Stomach (tissue), 9 donors: ENCODE data around the gene C18orf63. TPM values are rescaled to one million over a fixed set of nuclear protein-coding genes. Genes with fewer than 3 reads are reported as not detected.
A peak's percentile ranks its signal among the peaks of the same experiment; 100 is the strongest.
"Not testable (repeated sequence)": the region's sequence is repeated elsewhere in the genome, so short reads cannot be mapped to it uniquely, and the experiment has no call there.

Source experiments
- DNase-seq, 2 donors: peaks; one replicate each; pipeline versions ENCODE4 v3.0.0 to v3.0.0-alpha.2; 2013 to 2019
- H3K27ac ChIP-seq, 5 donors: fragments of 200-600 bp in 4 of 5; sonication (generic) in 4 of 5; one replicate each; pipeline ENCODE4 v1.5.1; 2013 to 2019; ENCODE audit warnings: mild to moderate bottlenecking in 1 of 5, moderate library complexity in 1 of 5
- H3K27me3 ChIP-seq, 3 donors: fragments of 200-600 bp; sonication (generic); one replicate each; pipeline ENCODE4 v1.5.1; 2017 to 2019; ENCODE audit warnings: mixed run types in 1 of 3
- H3K36me3 ChIP-seq, 4 donors: fragments of 200-600 bp; sonication (generic); 1 replicate in 3 of 4; 2 replicates in 1 of 4; pipeline ENCODE4 v1.5.1; 2016 to 2019
- H3K4me1 ChIP-seq, 4 donors: fragments of 200-600 bp; sonication (generic); one replicate each; pipeline ENCODE4 v1.5.1; 2016 to 2019
- H3K4me3 ChIP-seq, 4 donors: fragments of 200-600 bp; sonication (generic) in 3 of 4; one replicate each; pipeline ENCODE4 v1.5.1; 2016 to 2019; ENCODE audit warnings: mild to moderate bottlenecking in 1 of 4
- H3K9me3 ChIP-seq, 4 donors: fragments of 200-600 bp; sonication (generic); one replicate each; pipeline ENCODE4 v1.5.1; 2016 to 2019
- CTCF ChIP-seq, 7 experiments: fragments of 450-650 bp in 4 of 7; fragments of 200-600 bp in 3 of 7; sonication (generic) in 3 of 7; IDR thresholded peaks; one replicate each; pipeline ENCODE4 v1.5.1; 2016 to 2019; ENCODE audit warnings: antibody characterized with exemption in 7 of 7, control low read depth in 2 of 7, mild to moderate bottlenecking in 1 of 7
- EP300 ChIP-seq: sonication (generic); formaldehyde crosslinking; IDR thresholded peaks from one replicate; pipeline ENCODE4 v1.6.1; 2017; ENCODE audit warnings: antibody characterized with exemption
- POLR2A ChIP-seq, 4 donors: fragments of 450-650 bp; IDR thresholded peaks; one replicate each; pipeline ENCODE4 v1.6.1; 2016; ENCODE audit warnings: antibody characterized with exemption in 4 of 4, control low read depth in 2 of 4, mild to moderate bottlenecking in 1 of 4, moderate library complexity in 1 of 4
- POLR2AphosphoS5 ChIP-seq, 3 donors: sonication (generic); formaldehyde crosslinking; IDR thresholded peaks; one replicate each; pipeline ENCODE4 v1.6.1; 2016; ENCODE audit warnings: antibody characterized with exemption in 3 of 3
- WGBS, 5 donors: extraction: QIAGEN DNeasy Blood & Tissue Kit in 3 of 5; methylation state at CpG; one replicate each; pipeline versions ENCODE4 v1.1.5 to v1.1.7; 2013 to 2018; 5-methylcytosine and 5-hydroxymethylcytosine counted together
- intact Hi-C: fragments of 100-400 bp; cut with DNase I; formaldehyde crosslinking; loops from one replicate; pipeline ENCODE4 v1.15.1; 2023; ENCODE audit warnings: low total_unique reads
- polyA plus RNA-seq, 3 donors: library from polyadenylated mRNA; stranded (reverse); fragments of 200-250 nt; gene quantifications; one replicate each; pipeline ENCODE4 v1.2.3, GENCODE V29; 2013
- total RNA-seq, 5 donors: library from RNA; depleted of rRNA; stranded (reverse); fragments of >200 nt; gene quantifications; one replicate each; pipeline versions ENCODE4 v1.1.0 to v1.2.3, GENCODE V29; 2014 to 2016
- donor health status: healthy with polysubstance abuse.
- donor health status: Bipolar disorder and iron deficiency.
- donor health status: healthy.

The C18orf63 gene
- total and polyA plus RNA-seq, 8 donors: not detected

GRCh38 chr18:74284191-74284979 is 31.3 kb upstream of the C18orf63 start:
- H3K4me3 ChIP-seq: no peak overlapping the region
- intact Hi-C loops: no loop called here
- peak in 1 of 2 donors; percentile 74 for DNase-seq
- H3K36me3 ChIP-seq: no peaks in the 10 kb centered on the region
- WGBS, 5 donors: 18 to 40% (median 26%) methylated on average over 11 of the region's 11 CpGs
- H3K4me1 ChIP-seq: peaks cover 70 to 89% (median 77%) of the 10 kb centered on the region in 4 donors
- H3K9me3 ChIP-seq: no peaks in the 10 kb centered on the region
- H3K27me3 ChIP-seq: no peaks in the 10 kb centered on the region
- TF ChIP-seq CTCF (IDR thresholded peaks at IDR 0.05) (no peak), POLR2A (IDR thresholded peaks at IDR 0.05) (no peak), EP300 (no peak), POLR2AphosphoS5 (IDR thresholded peaks at IDR 0.05) (no peak)
- H3K27ac ChIP-seq: peak overlapping the region; percentile 80 to 92 (median 85)

GRCh38 chr18:74284980-74285355 is 30.7 kb upstream of the C18orf63 start:
- no peak overlapping the region for H3K4me3 ChIP-seq
- WGBS, 5 donors: 93 to 100% (median 98%) methylated on average over 1 of the region's 1 CpG
- intact Hi-C loops: no loop called here
- no peaks in the 10 kb centered on the region for H3K9me3 ChIP-seq
- TF ChIP-seq CTCF (IDR thresholded peaks at IDR 0.05) (no peak), POLR2A (IDR thresholded peaks at IDR 0.05) (no peak), POLR2AphosphoS5 (IDR thresholded peaks at IDR 0.05) (no peak), EP300 (no peak)
- H3K27ac ChIP-seq: peak overlapping the region; percentile 79 to 92 (median 84)
- no peaks in the 10 kb centered on the region for H3K36me3 ChIP-seq
- DNase-seq: no peak
- H3K4me1 ChIP-seq: peaks cover 76 to 94% (median 83%) of the 10 kb centered on the region in 4 donors
- H3K27me3 ChIP-seq: no peaks in the 10 kb centered on the region

GRCh38 chr18:74285583-74285982 is 30.1 kb upstream of the C18orf63 start:
- H3K27me3 ChIP-seq, H3K4me3 ChIP-seq, H3K36me3 ChIP-seq, intact Hi-C loops, H3K9me3 ChIP-seq, DNase-seq: not testable (repeated sequence)
- H3K4me1 ChIP-seq: peaks cover 79 to 100% (median 89%) of the 10 kb centered on the region in 4 donors
- 79 to 93% (median 89%) methylated on average over 3 of the region's 3 CpGs for WGBS, 5 donors
- peak overlapping the region; percentile 63 to 92 (median 84) for H3K27ac ChIP-seq

- Histone ChIP-seq H3K27me3 (no peaks in the 10 kb centered on the region), H3K27ac (peak overlapping the region; percentile 79 to 92 (median 85)), H3K36me3 (no peaks in the 10 kb centered on the region), H3K9me3 (no peaks in the 10 kb centered on the region), H3K4me3 (no peak overlapping the region), H3K4me1 (peaks cover 75 to 100% (median 91%) of the 10 kb centered on the region in 4 donors)
- intact Hi-C loops: no loop called here
- DNase-seq: peak in 1 of 2 donors; percentile 30
- no peak for TF ChIP-seq EP300
- peak in 1 of 3 donors; percentile 14 for TF ChIP-seq POLR2AphosphoS5 (IDR thresholded peaks at IDR 0.05)
- no peak for TF ChIP-seq CTCF (IDR thresholded peaks at IDR 0.05)
- TF ChIP-seq POLR2A (IDR thresholded peaks at IDR 0.05): no peak
- WGBS, 5 donors: 46 to 66% (median 61%) methylated on average over 4 of the region's 4 CpGs
Observed at GRCh38 chr18:74286106-74286855, 29.4 kb upstream of the C18orf63 start.
